IMR-90 (cell line): Measurements from ENCODE around the gene ARF3. TPM values are rescaled to one million over a fixed set of nuclear protein-coding genes. Genes with fewer than 3 reads are reported as not detected.

ENCODE experiments used
- ATAC-seq: fragments of 200-7000 bp; cut with Tn5 transposase; 2 replicates; pipeline ENCODE4 v1.9.1; 2020; ENCODE audit warnings: low read depth, mild to moderate bottlenecking, moderate library complexity
- BruUV-seq: library from RNA; stranded (reverse); fragments of 400-500 nt; replicated peaks from 2 replicates; lab custom pipeline; 2021; lab: Mats Ljungman, UMichigan
- CTCF ChIA-PET: fragments of 300-600 bp; formaldehyde crosslinking; extraction: SDS; loops from one replicate; lab custom pipeline; 2021; ENCODE audit warnings: antibody characterized with exemption; lab: Yijun Ruan, JAX
- POLR2A ChIA-PET: fragments of 300-600 bp; sonication (Branson Sonifier 250); formaldehyde crosslinking; loops from one replicate; lab custom pipeline; 2022; ENCODE audit warnings: antibody characterized with exemption; ENCODE audit not compliant: unreplicated experiment; lab: Charles Lee
- DNase-seq: peaks from one replicate; pipeline ENCODE4 v3.0.0; 2013
- H2AFZ ChIP-seq: replicated peaks from 2 replicates; pipeline ENCODE3; 2013; ENCODE audit warnings: low read length, mild to moderate bottlenecking; ENCODE audit not compliant: poor library complexity
- H2AK5ac ChIP-seq: 2 replicates; pipeline ENCODE4 v1.6.1; 2013; ENCODE audit warnings: low read depth, low read length, inconsistent platforms
- H2AK9ac ChIP-seq: replicated peaks from 2 replicates; pipeline ENCODE3; 2013; ENCODE audit warnings: mild to moderate bottlenecking, low read depth, low read length, moderate library complexity; ENCODE audit not compliant: poor library complexity
- H2BK120ac ChIP-seq: 2 replicates; pipeline ENCODE4 v1.6.1; 2013; ENCODE audit warnings: low read depth, low read length, inconsistent platforms
- H2BK15ac ChIP-seq: 3 replicates; pipeline ENCODE4 v1.6.1; 2013; ENCODE audit warnings: low read depth, low read length, inconsistent platforms
- H2BK20ac ChIP-seq: 2 replicates; pipeline ENCODE4 v1.6.1; 2013; ENCODE audit warnings: low read depth, mild to moderate bottlenecking, inconsistent platforms, low read length, moderate library complexity
- H2BK5ac ChIP-seq: 2 replicates; pipeline ENCODE4 v1.6.1; 2013; ENCODE audit warnings: mild to moderate bottlenecking, low read depth, low read length, inconsistent platforms; ENCODE audit not compliant: poor library complexity, severe bottlenecking
- H3K14ac ChIP-seq: replicated peaks from 2 replicates; pipeline ENCODE4 v1.6.1; 2013; ENCODE audit warnings: low read depth, low read length, inconsistent platforms
- H3K18ac ChIP-seq: 2 replicates; pipeline ENCODE4 v1.6.1; 2013; ENCODE audit warnings: low read depth, low read length, control low read depth
- H3K23ac ChIP-seq: 2 replicates; pipeline ENCODE4 v1.6.1; 2013; ENCODE audit warnings: low read depth, low read length, inconsistent platforms
- H3K27ac ChIP-seq: 2 replicates; pipeline ENCODE4 v1.5.1; 2013; ENCODE audit warnings: mild to moderate bottlenecking, control low read depth, low read length; ENCODE audit not compliant: insufficient read depth
- H3K27me3 ChIP-seq: 2 replicates; pipeline ENCODE4 v1.6.1; 2013; ENCODE audit warnings: low read length; ENCODE audit not compliant: control insufficient read depth, insufficient read depth
- H3K36me3 ChIP-seq: 2 replicates; pipeline ENCODE4 v1.6.1; 2013; ENCODE audit warnings: low read length, mixed read lengths; ENCODE audit not compliant: control insufficient read depth, insufficient read depth
- H3K4ac ChIP-seq: 2 replicates; pipeline ENCODE4 v1.6.1; 2013; ENCODE audit warnings: low read depth, low read length, inconsistent platforms
- H3K4me1 ChIP-seq: 2 replicates; pipeline ENCODE4 v1.6.1; 2013; ENCODE audit warnings: low read length, mixed read lengths; ENCODE audit not compliant: control insufficient read depth, insufficient read depth
- H3K4me2 ChIP-seq: 2 replicates; pipeline ENCODE4 v1.6.1; 2013; ENCODE audit warnings: low read depth, mild to moderate bottlenecking, control low read depth, low read length, moderate library complexity
- H3K4me3 ChIP-seq: 2 replicates; pipeline ENCODE4 v1.5.1; 2013; ENCODE audit warnings: low read depth, mild to moderate bottlenecking, control low read depth, low read length, moderate library complexity; ENCODE audit not compliant: insufficient read depth
- H3K56ac ChIP-seq: 2 replicates; pipeline ENCODE4 v1.6.1; 2013; ENCODE audit warnings: low read length, inconsistent platforms; ENCODE audit not compliant: insufficient read depth; ENCODE audit errors: extremely low read depth
- H3K79me1 ChIP-seq, 2 experiments: 2 replicates each; pipeline ENCODE4 v1.6.1; 2013; ENCODE audit warnings: low read length in 2 of 2, inconsistent platforms in 1 of 2, low read depth in 1 of 2
- H3K9ac ChIP-seq: 2 replicates; pipeline ENCODE4 v1.6.1; 2013; ENCODE audit warnings: low read depth, low read length, control low read depth
- H3K9me1 ChIP-seq: 2 replicates; pipeline ENCODE4 v1.6.1; 2013; ENCODE audit warnings: low read length, inconsistent platforms; ENCODE audit not compliant: insufficient read depth
- H3K9me3 ChIP-seq: 2 replicates; pipeline ENCODE4 v1.6.1; 2013; ENCODE audit warnings: low read length; ENCODE audit not compliant: control insufficient read depth, insufficient read depth
- H4K20me1 ChIP-seq: 2 replicates; pipeline ENCODE4 v1.6.1; 2013; ENCODE audit warnings: low read length, inconsistent platforms; ENCODE audit not compliant: insufficient read depth
- H4K5ac ChIP-seq: 2 replicates; pipeline ENCODE4 v1.6.1; 2013; ENCODE audit warnings: mild to moderate bottlenecking, low read depth, low read length, control low read depth
- H4K8ac ChIP-seq, 2 experiments: 2 replicates each; pipeline ENCODE4 v1.6.1; 2013; ENCODE audit warnings: low read depth in 2 of 2, low read length in 2 of 2, control low read depth in 1 of 2, inconsistent platforms in 1 of 2
- H4K91ac ChIP-seq: 2 replicates; pipeline ENCODE4 v1.6.1; 2013; ENCODE audit warnings: low read depth, low read length, inconsistent platforms; ENCODE audit not compliant: insufficient read depth
- BHLHE40 ChIP-seq: fragments of 150-350 bp; IDR thresholded peaks from 2 replicates; pipeline ENCODE4 v1.6.1; 2016; ENCODE audit warnings: mild to moderate bottlenecking, low read depth, low read length
- CEBPB ChIP-seq: IDR thresholded peaks from 2 replicates; pipeline ENCODE4 v1.6.1; 2012; ENCODE audit warnings: low read depth, low read length, improper control_type of control experiment
- CHD1 ChIP-seq: IDR thresholded peaks from 2 replicates; pipeline ENCODE4 v1.6.1; 2012; ENCODE audit warnings: low read depth, low read length, improper control_type of control experiment
- FOS ChIP-seq: fragments of 150-350 bp; IDR thresholded peaks from 2 replicates; pipeline ENCODE4 v1.6.1; 2016; ENCODE audit warnings: low read depth, low read length
- MAFK ChIP-seq: IDR thresholded peaks from 2 replicates; pipeline ENCODE4 v1.6.1; 2012; ENCODE audit warnings: low read depth, low read length, improper control_type of control experiment
- MAZ ChIP-seq: IDR thresholded peaks from 2 replicates; pipeline ENCODE4 v1.6.1; 2012; ENCODE audit warnings: low read depth, mild to moderate bottlenecking, low read length, improper control_type of control experiment, moderate library complexity, borderline replicate concordance
- MXI1 ChIP-seq: IDR thresholded peaks from 2 replicates; pipeline ENCODE4 v1.6.1; 2012; ENCODE audit warnings: low read depth, mild to moderate bottlenecking, low read length, moderate library complexity, borderline replicate concordance
- NFE2L2 ChIP-seq: fragments of 150-350 bp; IDR thresholded peaks from 2 replicates; pipeline ENCODE4 v1.6.1; 2016; ENCODE audit warnings: low read depth, mild to moderate bottlenecking, low read length
- POLR2A ChIP-seq: IDR thresholded peaks from 2 replicates; pipeline ENCODE4 v1.6.1; 2012; ENCODE audit warnings: mild to moderate bottlenecking, low read depth, low read length
- RAD21 ChIP-seq: IDR thresholded peaks from 2 replicates; pipeline ENCODE4 v1.6.1; 2012; ENCODE audit warnings: low read length, improper control_type of control experiment
- RCOR1 ChIP-seq: IDR thresholded peaks from 2 replicates; pipeline ENCODE4 v1.6.1; 2012; ENCODE audit warnings: mild to moderate bottlenecking, low read length, improper control_type of control experiment; ENCODE audit not compliant: insufficient replicate concordance
- RFX5 ChIP-seq: IDR thresholded peaks from 2 replicates; pipeline ENCODE4 v1.8.0; 2012; ENCODE audit warnings: low read depth, mild to moderate bottlenecking, low read length, moderate library complexity
- SMC3 ChIP-seq: fragments of 150-350 bp; IDR thresholded peaks from 2 replicates; pipeline ENCODE4 v1.6.1; 2016; ENCODE audit warnings: low read depth, mild to moderate bottlenecking, antibody characterized with exemption, low read length, moderate library complexity
- USF2 ChIP-seq: fragments of 150-350 bp; IDR thresholded peaks from 2 replicates; pipeline ENCODE4 v1.6.1; 2017; ENCODE audit warnings: mild to moderate bottlenecking, antibody characterized with exemption, low read length, low read depth
- dilution Hi-C: fragments of 300-500 bp; cut with HindIII; formaldehyde crosslinking; loops from one replicate; pipeline ENCODE4 v1.14.3; 2018; ENCODE audit warnings: low sequenced_read_pairs; ENCODE audit not compliant: unreplicated experiment
- in situ Hi-C: fragments of 300-500 bp; cut with MboI; formaldehyde crosslinking; loops from 3 replicates; pipeline ENCODE4 v1.14.3; 2019; ENCODE audit warnings: low sequenced_read_pairs, inconsistent platforms, mixed read lengths
- intact Hi-C: fragments of 100-400 bp; cut with micrococcal nuclease; formaldehyde crosslinking; loops from 2 replicates; pipeline ENCODE4 v1.10.0; 2022
- polyA plus RNA-seq, 3 experiments: library from polyadenylated mRNA; depleted of rRNA; stranded (reverse); fragments of >200 nt; gene quantifications; 2 replicates each; pipeline ENCODE4 v1.2.3, GENCODE V29; 2012; ENCODE audit warnings: low replicate concordance in 1 of 3
- total RNA-seq: library from RNA; depleted of rRNA; stranded (reverse); fragments of >200 nt; gene quantifications from 2 replicates; pipeline ENCODE4 v1.2.3, GENCODE V29; 2012
- TF ChIP-seq, protein P1 (sequence below): conservative IDR thresholded peaks from 2 replicates; pipeline ENCODE4 v1.5.1; 2012; ENCODE audit warnings: mild to moderate bottlenecking, low read depth, low read length, improper control_type of control experiment
- TF ChIP-seq, protein P2 (sequence below): fragments of 150-350 bp; IDR thresholded peaks from 2 replicates; pipeline ENCODE4 v1.6.1; 2016; ENCODE audit warnings: low read depth, mild to moderate bottlenecking, low read length, moderate library complexity, borderline replicate concordance

ARF3 gene
- total and polyA plus RNA-seq, 2 of the 4 experiments (the other 2 are of a cell fraction): 97.7 to 198 TPM

- no peak overlapping the region for H3K4ac ChIP-seq
- H3K4me3 ChIP-seq: no peak overlapping the region
- no peak overlapping the region for H2BK20ac ChIP-seq
- no peak overlapping the region for H3K27ac ChIP-seq
- H2AK9ac ChIP-seq: no peak overlapping the region
- ATAC-seq (peak; percentile 35; the same call in 1 of the 2 replicates), DNase-seq (no peak)
- no peak overlapping the region for H2BK120ac ChIP-seq
- no TSS peak for BruUV-seq
- no peaks in the 10 kb centered on the region; the same call in 1 of the 2 replicates for H3K27me3 ChIP-seq
- H3K56ac ChIP-seq: no peak overlapping the region
- H3K9me1 ChIP-seq: no peaks in the 10 kb centered on the region
- no peaks in the 10 kb centered on the region for H4K20me1 ChIP-seq
- H3K4me1 ChIP-seq: no peaks in the 10 kb centered on the region
- no peak overlapping the region for H3K23ac ChIP-seq
- ChIA-PET CTCF (interaction anchor here (0.7 kb wide), 1 partner anchor 19 kb away, joined by 3 read pairs; no protein-coding TSS in a partner anchor), POLR2A (no interaction called here)
- H3K79me1 ChIP-seq: no peaks in the 10 kb centered on the region
- no peak overlapping the region for H2AK5ac ChIP-seq
- no peak overlapping the region for H2BK5ac ChIP-seq
- H3K14ac ChIP-seq: no peak overlapping the region
- no peak overlapping the region for H4K5ac ChIP-seq
- no peak overlapping the region for H2AFZ ChIP-seq
- H2BK15ac ChIP-seq: no peak overlapping the region
- H3K36me3 ChIP-seq: no peaks in the 10 kb centered on the region
- no peak overlapping the region for H3K4me2 ChIP-seq
- no peaks in the 10 kb centered on the region for H3K9me3 ChIP-seq
- TF ChIP-seq RFX5 (no peak), MAFK (no peak), CHD1 (no peak), MXI1 (no peak), CEBPB (no peak), POLR2A (no peak), FOS (no peak), RAD21 (no peak), USF2 (no peak), BHLHE40 (no peak), RCOR1 (no peak), SMC3 (no peak), NFE2L2 (no peak), MAZ (no peak)
- TF ChIP-seq, protein P1, sequence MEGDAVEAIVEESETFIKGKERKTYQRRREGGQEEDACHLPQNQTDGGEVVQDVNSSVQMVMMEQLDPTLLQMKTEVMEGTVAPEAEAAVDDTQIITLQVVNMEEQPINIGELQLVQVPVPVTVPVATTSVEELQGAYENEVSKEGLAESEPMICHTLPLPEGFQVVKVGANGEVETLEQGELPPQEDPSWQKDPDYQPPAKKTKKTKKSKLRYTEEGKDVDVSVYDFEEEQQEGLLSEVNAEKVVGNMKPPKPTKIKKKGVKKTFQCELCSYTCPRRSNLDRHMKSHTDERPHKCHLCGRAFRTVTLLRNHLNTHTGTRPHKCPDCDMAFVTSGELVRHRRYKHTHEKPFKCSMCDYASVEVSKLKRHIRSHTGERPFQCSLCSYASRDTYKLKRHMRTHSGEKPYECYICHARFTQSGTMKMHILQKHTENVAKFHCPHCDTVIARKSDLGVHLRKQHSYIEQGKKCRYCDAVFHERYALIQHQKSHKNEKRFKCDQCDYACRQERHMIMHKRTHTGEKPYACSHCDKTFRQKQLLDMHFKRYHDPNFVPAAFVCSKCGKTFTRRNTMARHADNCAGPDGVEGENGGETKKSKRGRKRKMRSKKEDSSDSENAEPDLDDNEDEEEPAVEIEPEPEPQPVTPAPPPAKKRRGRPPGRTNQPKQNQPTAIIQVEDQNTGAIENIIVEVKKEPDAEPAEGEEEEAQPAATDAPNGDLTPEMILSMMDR: no peak
- TF ChIP-seq, protein P2, sequence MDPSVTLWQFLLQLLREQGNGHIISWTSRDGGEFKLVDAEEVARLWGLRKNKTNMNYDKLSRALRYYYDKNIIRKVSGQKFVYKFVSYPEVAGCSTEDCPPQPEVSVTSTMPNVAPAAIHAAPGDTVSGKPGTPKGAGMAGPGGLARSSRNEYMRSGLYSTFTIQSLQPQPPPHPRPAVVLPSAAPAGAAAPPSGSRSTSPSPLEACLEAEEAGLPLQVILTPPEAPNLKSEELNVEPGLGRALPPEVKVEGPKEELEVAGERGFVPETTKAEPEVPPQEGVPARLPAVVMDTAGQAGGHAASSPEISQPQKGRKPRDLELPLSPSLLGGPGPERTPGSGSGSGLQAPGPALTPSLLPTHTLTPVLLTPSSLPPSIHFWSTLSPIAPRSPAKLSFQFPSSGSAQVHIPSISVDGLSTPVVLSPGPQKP: no peak
- H4K91ac ChIP-seq: no peak overlapping the region
- in situ Hi-C loops: no loop called here
- no peak overlapping the region for H3K18ac ChIP-seq
- no peak overlapping the region for H3K9ac ChIP-seq
- intact Hi-C loops: no loop called here
- dilution Hi-C loops: no loop called here
- H4K8ac ChIP-seq: no peak overlapping the region
Measured at GRCh38 chr12:48910196-48910595, 47.1 kb downstream of the ARF3 start.
